ENCODE measurements around the gene IGF1R. TPM values are rescaled to one million over a fixed set of nuclear protein-coding genes. Genes with fewer than 3 reads are reported as not detected.

Gene IGF1R
- polyA plus RNA-seq, 1 experiment, result 36.2 TPM

GRCh38 chr15:98737159-98737558 is 88.8 kb downstream of the IGF1R start:
- TF ChIP-seq CTCF (IDR thresholded peaks at IDR 0.05; ENCODE audit: insufficient read depth, low read depth, low read length), result no peak
- Histone ChIP-seq H3K36me3 (ENCODE audit: control insufficient read depth, insufficient read depth, low read length) (no peaks in the 10 kb centered on the region), H3K4me3 (ENCODE audit: low read depth, low read length) (no peak overlapping the region), H3K27me3 (ENCODE audit: control insufficient read depth, insufficient read depth, low read length) (no peaks in the 10 kb centered on the region)
- CTCF ChIA-PET, result no interaction called here
- no peak for DNase-seq (ENCODE audit: low read depth)
- POLR2A ChIA-PET, result no interaction called here

- POLR2A ChIA-PET, result no interaction called here
- H3K27me3 ChIP-seq (ENCODE audit: control insufficient read depth, insufficient read depth, low read length), result no peaks in the 10 kb centered on the region
Measured at GRCh38 chr15:98737721-98738120, 89.4 kb downstream of the IGF1R start.

GRCh38 chr15:98738689-98739401 is 90.5 kb downstream of the IGF1R start:
- Histone ChIP-seq H3K27me3 (ENCODE audit: control insufficient read depth, insufficient read depth, low read length) (no peaks in the 10 kb centered on the region), H3K36me3 (ENCODE audit: control insufficient read depth, insufficient read depth, low read length) (no peaks in the 10 kb centered on the region), H3K4me3 (ENCODE audit: low read depth, low read length) (no peak overlapping the region)
- CTCF ChIA-PET, result no interaction called here
- TF ChIP-seq CTCF (IDR thresholded peaks at IDR 0.05; ENCODE audit: insufficient read depth, low read depth, low read length), result no peak
- POLR2A ChIA-PET, result no interaction called here
- no peak for DNase-seq (ENCODE audit: low read depth)

More at GRCh38 chr15:98737721-98738120, 89.4 kb downstream of the IGF1R start:
- H3K36me3 ChIP-seq (ENCODE audit: control insufficient read depth, insufficient read depth, low read length), result no peaks in the 10 kb centered on the region
- DNase-seq (ENCODE audit: low read depth), result no peak
- no peak for TF ChIP-seq CTCF (IDR thresholded peaks at IDR 0.05; ENCODE audit: insufficient read depth, low read depth, low read length)
- CTCF ChIA-PET, result no interaction called here
- no peak overlapping the region for H3K4me3 ChIP-seq (ENCODE audit: low read depth, low read length)

- Histone ChIP-seq H3K4me3 (ENCODE audit: low read depth, low read length) (no peak overlapping the region), H3K36me3 (ENCODE audit: control insufficient read depth, insufficient read depth, low read length) (no peaks in the 10 kb centered on the region), H3K27me3 (ENCODE audit: control insufficient read depth, insufficient read depth, low read length) (no peaks in the 10 kb centered on the region)
- no peak for TF ChIP-seq CTCF (IDR thresholded peaks at IDR 0.05; ENCODE audit: insufficient read depth, low read depth, low read length)
- CTCF ChIA-PET, result interaction anchor here (1.5 kb wide), 1 partner anchor 10 kb away, joined by 3 read pairs; no protein-coding TSS in a partner anchor
- no peak for DNase-seq (ENCODE audit: low read depth)
- POLR2A ChIA-PET, result no interaction called here
Measured at GRCh38 chr15:98740295-98740694, 92.0 kb downstream of the IGF1R start.

- H3K27me3 ChIP-seq (ENCODE audit: control insufficient read depth, insufficient read depth, low read length), result no peaks in the 10 kb centered on the region
- DNase-seq (ENCODE audit: low read depth), result no peak
- POLR2A ChIA-PET, result no interaction called here
- H3K36me3 ChIP-seq (ENCODE audit: control insufficient read depth, insufficient read depth, low read length), result no peaks in the 10 kb centered on the region
- no peak overlapping the region for H3K4me3 ChIP-seq (ENCODE audit: low read depth, low read length)
- TF ChIP-seq CTCF (IDR thresholded peaks at IDR 0.05; ENCODE audit: insufficient read depth, low read depth, low read length), result no peak
- CTCF ChIA-PET, result interaction anchor here (1.5 kb wide), 1 partner anchor 10 kb away, joined by 3 read pairs; no protein-coding TSS in a partner anchor
Measured at GRCh38 chr15:98740963-98741362, 92.6 kb downstream of the IGF1R start.
